Right ventricle myocardium superior (tissue), 1 donor: ENCODE results near the gene CEP95. TPM values are rescaled to one million over a fixed set of nuclear protein-coding genes. Genes with fewer than 3 reads are reported as not detected.

Experiments used
- ATAC-seq: fragments of 200-7000 bp; cut with Tn5 transposase; one replicate; pipeline ENCODE4 v1.9.1; 2020; ENCODE audit warnings: mild to moderate bottlenecking; ENCODE audit not compliant: poor library complexity
- DNase-seq: peaks from one replicate; pipeline ENCODE4 v3.0.0-alpha.2; 2020
- intact Hi-C: fragments of 100-400 bp; cut with DNase I; formaldehyde crosslinking; loops from one replicate; pipeline ENCODE4 v1.11.2; 2022
- total RNA-seq: library from RNA; stranded (reverse); fragmentation: NEBNext Ultra II Directional; extraction: Animal tissue kit (Norgen Biotek cat#: 25700); gene quantifications from one replicate; pipeline ENCODE4 v1.2.1, GENCODE V29; 2021
- donor health status: DM: no; HTN: yes; CAD: no; lungs with severe emphysema.

Gene CEP95
- total RNA-seq, 1 donor from 2014 or later, result 11.2 TPM

DNA sequence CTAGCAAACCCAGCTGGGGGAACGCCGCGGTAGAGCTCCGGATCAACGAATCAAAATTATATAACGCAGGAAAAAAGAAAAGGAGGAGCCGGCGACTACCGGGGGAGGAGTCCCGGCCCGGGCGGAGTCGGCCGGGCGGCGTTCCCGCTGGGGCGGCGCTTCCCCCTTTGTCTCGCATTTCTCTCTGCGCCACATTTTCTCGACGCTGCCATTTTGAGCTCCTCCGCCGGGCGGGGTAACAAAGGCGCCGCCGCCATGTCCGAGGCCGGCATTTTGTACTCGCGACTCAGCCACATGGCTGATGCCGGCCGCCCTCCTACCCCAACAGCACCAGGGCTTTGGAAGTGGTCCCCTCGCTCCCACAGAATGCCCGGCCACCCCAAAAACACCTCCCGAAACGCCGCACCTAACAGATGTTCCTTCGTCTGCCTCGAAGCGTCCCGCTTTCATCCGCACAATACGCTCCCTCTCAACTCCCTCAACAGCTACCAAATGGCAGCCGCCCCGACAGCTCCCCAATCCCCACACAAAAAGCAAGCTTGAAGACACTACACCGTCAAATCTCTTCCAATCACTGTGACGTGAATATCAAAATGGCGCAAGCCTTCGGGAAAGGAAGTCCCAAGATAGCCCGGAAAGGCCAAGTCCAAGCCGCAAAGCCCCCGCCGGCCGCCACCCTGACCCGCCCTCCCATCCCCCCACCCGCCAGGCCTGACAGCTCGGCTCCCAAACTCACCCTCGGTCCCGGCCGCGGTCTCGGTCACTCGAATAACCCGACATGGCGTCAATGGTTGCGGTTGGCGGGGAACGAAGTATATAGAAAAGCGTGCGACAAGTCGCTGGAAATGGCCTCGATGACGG, 1.2 kb upstream of the CEP95 start:
- ATAC-seq, result peak; percentile 80
- peak; percentile 94 for DNase-seq
- intact Hi-C loops, result no loop called here

DNA sequence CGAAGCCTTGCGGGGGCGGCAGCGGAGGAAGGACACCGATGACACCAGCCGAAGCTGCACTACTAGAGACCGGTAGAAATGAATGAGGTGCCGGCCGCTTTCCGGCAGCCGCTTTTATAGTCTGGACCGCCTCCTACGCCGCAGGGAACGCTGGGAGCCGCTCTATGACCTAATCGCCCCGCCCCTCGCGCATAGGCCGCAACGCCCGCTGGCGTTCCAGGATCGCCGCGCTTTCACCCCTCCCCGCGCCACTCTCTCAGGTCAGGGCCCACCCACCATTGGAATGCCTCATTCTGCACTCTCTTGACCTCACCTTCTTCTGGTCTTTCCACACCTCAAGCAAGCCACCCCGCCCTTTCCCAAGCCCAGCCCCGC, 589 bp upstream of the CEP95 start, which contains the start of gene DDX5:
Gene DDX5, minus strand, starts transcription at position 89 of the 375 bp plus-strand sequence. CDS start 170 bp downstream, outside the sequence.
- DNase-seq (peak; percentile 98), ATAC-seq (peak; percentile 86)
- intact Hi-C loops, result no loop called here

- DNase-seq, result no peak
- ATAC-seq, result peak; percentile 26
- intact Hi-C loops, result no loop called here
These were observed 621 bp downstream of the CEP95 start for GRCh38 chr17:64507413-64507782.

GRCh38 chr17:64508683-64509082, 1.9 kb downstream of the CEP95 start:
- intact Hi-C loops, result no loop called here
- ATAC-seq (no peak), DNase-seq (no peak)

DNA sequence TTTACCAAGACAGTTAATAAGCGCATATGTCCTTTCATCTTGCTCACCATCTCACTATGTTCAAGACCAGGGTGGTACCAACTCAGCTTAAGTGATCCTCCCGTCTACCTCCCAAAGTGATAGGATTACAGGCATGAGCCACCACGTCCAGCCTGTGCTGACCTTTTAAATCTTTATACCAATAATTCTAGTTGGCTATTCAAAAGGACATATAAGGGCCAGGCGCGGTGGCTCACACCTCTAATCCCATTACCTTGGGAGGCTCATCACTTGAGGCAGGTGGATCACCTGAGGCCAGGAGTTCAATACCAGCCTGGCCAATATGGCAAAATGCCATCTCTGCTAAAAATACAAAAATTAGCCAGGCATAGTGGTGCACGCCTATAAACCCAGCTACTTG, 2.4 kb downstream of the CEP95 start:
- no peak for ATAC-seq
- intact Hi-C loops, result no loop called here

DNA sequence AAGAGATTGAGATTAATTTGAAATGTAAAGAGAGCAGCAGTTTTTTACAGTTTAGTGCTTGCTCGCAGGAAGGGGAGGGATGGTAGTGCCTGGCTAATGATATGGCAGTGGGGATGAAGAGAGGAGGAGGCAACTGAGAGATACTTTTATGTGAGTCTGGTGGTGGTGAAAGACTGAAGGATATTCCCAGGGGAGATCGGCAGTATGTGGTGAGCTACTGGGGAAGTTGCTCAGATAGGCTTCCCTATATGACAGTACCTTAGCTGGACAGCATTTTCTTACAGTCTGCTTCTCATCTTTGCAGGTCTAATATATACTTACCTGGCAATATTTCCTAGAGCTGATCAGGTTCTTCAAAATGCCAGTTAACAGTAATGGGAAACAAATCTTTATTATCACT, 8.6 kb downstream of the CEP95 start:
- ATAC-seq, result no peak
- DNase-seq, result no peak
- intact Hi-C loops, result no loop called here

More for the DNA sequence above, 2.4 kb downstream of the CEP95 start:
- no peak for DNase-seq

DNA sequence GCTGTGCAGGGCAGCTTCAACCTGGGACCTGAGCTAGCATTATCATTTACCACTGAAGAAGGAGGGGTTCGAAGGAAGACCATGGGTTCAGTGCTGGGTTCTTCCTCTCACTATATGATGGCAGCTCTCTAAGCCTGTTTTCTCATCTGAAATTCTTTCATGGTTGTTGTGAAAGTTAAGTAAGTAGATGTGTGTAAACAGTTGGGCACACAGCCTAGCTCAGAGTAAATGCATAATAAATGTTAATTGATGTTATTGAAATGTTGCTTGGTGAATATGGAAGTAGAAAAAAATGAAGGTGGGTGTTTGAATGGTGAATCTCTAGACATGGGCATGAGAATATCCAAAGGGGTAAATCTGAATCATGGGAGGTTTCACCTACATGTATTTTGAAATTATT, 9.1 kb downstream of the CEP95 start:
- intact Hi-C loops, result no loop called here
- no peak for ATAC-seq
- no peak for DNase-seq

DNA sequence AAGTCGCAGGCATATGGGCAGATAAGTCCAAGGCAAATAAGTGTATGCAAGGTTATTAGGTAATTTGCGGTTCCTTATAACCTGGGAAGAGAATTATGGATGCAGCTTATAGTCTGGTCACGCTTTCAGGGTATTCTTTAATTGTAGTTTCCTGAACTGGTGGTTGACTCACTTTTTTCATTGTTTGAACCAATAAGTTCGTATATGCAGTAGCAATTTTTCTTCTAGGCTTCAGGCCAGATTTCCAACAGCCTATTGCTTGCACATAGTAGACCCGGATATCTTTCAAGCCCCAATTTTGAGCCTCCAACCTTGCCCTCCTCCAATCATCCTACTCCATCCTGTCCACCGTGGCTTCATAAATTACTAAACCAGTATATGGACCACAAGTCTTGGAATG, 12.8 kb downstream of the CEP95 start:
- DNase-seq, result no peak
- ATAC-seq, result no peak
- intact Hi-C loops, result no loop called here

GRCh38 chr17:64520359-64520758, 13.6 kb downstream of the CEP95 start:
- intact Hi-C loops, result no loop called here
- ATAC-seq, result no peak
- no peak for DNase-seq

DNA sequence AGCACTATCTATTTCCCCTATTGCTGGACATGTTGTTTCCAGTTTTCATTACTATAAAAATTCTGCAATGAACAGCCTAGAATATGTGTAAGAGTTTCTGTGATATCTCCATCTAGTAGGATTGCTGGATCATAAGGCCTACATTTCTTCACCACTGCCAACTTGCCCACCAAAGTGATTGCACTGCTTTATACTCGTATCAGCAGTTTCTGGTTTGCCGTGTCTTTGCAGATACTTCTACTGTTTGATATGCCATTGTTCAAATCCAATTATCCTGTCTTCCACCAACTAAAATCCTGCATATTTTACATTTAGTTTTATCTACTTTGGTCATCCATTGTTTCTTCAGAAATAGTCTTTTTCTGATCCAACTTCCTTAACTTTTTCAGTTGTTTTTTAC, 21.1 kb downstream of the CEP95 start:
- DNase-seq (no peak), ATAC-seq (no peak)
- intact Hi-C loops, result no loop called here

GRCh38 chr17:64529221-64529620, 22.4 kb downstream of the CEP95 start:
- intact Hi-C loops, result no loop called here
- DNase-seq (no peak), ATAC-seq (no peak)

- ATAC-seq, result peak; percentile 18
- intact Hi-C loops, result no loop called here
- no peak for DNase-seq
These were observed 25.2 kb downstream of the CEP95 start for GRCh38 chr17:64531955-64532371.

- intact Hi-C loops, result no loop called here
- ATAC-seq (peak; percentile 55), DNase-seq (no peak)
These were observed 25.6 kb downstream of the CEP95 start for GRCh38 chr17:64532409-64532808.

- DNase-seq (no peak), ATAC-seq (no peak)
- intact Hi-C loops, result no loop called here
These were observed 27.0 kb downstream of the CEP95 start for GRCh38 chr17:64533784-64534183.

- intact Hi-C loops, result no loop called here
- ATAC-seq, result no peak
- no peak for DNase-seq
These were observed 27.4 kb downstream of the CEP95 start for GRCh38 chr17:64534187-64534586.

DNA sequence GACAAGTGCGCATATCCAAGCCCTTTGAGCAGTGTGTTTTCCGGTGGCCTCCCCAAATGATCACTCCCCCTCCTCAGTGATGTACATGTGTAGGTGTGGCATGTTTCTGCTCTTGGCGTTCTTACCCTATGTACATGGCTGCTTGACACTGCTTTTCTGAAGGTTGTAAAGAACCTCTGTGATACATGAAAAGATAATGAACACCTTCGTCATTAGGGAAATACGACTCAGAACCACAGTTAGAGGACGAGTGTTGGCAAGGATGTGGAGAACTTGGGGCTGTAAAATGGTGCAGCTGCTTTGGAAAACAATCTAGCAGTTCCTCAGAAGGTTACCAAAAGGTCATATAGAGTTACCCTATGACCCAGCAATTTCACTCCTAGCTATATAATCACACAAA, 28.6 kb downstream of the CEP95 start:
- DNase-seq (no peak), ATAC-seq (no peak)
- intact Hi-C loops, result no loop called here

DNA sequence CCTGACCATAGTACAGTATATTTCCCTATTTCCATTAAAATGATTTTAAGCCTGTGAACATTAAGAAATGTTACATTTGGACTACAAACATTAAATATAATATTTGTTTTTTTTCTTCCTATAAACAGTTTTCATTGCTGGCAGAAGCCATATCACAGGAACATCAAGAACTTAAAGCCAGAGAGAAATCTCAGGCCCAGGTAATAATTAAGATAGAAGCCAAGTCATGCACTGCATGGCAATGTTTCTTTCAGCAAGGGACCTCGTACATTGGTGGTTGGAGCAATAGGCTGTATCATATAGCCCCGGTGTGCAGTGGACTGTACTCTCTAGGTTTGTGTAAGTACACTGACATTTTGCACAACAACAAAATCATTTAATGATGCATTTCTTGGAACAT, 30.1 kb downstream of the CEP95 start:
- ATAC-seq, result no peak
- intact Hi-C loops, result no loop called here
- DNase-seq, result no peak

DNA sequence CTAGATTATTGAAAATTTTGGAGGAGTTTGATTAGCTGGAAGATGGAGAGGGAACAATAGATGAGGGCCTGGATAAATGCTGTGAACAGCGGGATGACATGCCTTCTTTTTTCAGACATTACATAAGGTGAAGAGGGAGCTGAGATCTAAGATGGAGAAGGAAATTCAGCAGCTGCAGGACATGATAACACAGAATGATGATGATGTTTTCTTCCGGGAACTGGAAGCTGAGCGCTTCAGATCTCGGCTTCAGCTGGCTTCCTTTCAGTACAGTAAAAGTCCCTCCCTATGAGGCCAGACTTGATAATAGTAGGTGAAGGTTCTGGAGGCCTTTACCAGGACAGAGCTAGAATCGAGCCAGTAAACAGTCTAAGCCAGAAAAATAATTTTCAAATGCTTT, 30.7 kb downstream of the CEP95 start:
- ATAC-seq (no peak), DNase-seq (no peak)
- intact Hi-C loops, result no loop called here

- peak; percentile 31 for ATAC-seq
- DNase-seq, result no peak
- intact Hi-C loops, result no loop called here
These were observed 31.8 kb downstream of the CEP95 start for GRCh38 chr17:64538508-64539130.

DNA sequence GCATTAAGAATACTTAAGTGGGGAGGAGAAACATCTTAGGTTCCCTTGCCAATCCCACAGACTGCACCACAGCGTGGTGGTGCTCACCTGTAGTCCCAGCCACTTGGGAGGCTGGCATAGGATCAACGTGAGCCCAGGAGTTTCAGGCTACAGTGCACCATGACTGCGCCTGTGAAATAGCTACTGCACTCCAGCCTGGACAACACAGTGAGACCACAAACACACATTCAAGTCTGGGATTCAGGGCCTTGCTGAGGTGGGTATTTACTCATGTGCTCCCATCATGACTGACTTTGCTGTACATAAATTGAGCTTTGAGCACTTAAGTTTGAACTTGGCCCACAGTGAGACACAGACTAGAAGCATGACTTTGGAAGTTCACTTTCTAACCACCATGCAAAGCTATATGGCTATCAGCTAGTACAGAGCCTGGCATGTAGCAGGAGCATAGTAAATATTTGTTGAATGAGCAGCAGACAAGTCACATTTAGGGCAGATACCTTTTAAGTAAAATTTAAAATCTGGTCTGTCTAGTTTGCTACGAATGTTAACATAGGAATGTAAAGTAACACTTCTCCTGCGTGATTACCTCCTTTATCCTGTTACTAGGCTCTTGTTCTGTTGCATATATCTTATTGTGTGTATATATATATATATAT, 33.5 kb downstream of the CEP95 start:
- DNase-seq (no peak), ATAC-seq (no peak)
- intact Hi-C loops, result no loop called here
